GM20000 (cell line): Measurements from ENCODE around the gene AUH.

Source experiments
- DNase-seq: peaks from one replicate; pipeline ENCODE4 v3.0.0; 2012; ENCODE audit warnings: low spot score
- CTCF ChIP-seq: IDR thresholded peaks from 2 replicates; pipeline ENCODE4 v1.5.1; 2012; ENCODE audit warnings: mild to moderate bottlenecking, control low read depth; ENCODE audit errors: extremely low read depth, missing control alignments

Gene AUH

GRCh38 chr9:91192381-91193086 is 169.2 kb downstream of the AUH start:
- no peak for TF ChIP-seq CTCF
- no peak for DNase-seq

- no peak for DNase-seq
- no peak for TF ChIP-seq CTCF
Observed at GRCh38 chr9:91191411-91192380, 170.0 kb downstream of the AUH start.

GRCh38 chr9:91190062-91190461 is 171.7 kb downstream of the AUH start:
- DNase-seq, result no peak
- no peak for TF ChIP-seq CTCF

DNA sequence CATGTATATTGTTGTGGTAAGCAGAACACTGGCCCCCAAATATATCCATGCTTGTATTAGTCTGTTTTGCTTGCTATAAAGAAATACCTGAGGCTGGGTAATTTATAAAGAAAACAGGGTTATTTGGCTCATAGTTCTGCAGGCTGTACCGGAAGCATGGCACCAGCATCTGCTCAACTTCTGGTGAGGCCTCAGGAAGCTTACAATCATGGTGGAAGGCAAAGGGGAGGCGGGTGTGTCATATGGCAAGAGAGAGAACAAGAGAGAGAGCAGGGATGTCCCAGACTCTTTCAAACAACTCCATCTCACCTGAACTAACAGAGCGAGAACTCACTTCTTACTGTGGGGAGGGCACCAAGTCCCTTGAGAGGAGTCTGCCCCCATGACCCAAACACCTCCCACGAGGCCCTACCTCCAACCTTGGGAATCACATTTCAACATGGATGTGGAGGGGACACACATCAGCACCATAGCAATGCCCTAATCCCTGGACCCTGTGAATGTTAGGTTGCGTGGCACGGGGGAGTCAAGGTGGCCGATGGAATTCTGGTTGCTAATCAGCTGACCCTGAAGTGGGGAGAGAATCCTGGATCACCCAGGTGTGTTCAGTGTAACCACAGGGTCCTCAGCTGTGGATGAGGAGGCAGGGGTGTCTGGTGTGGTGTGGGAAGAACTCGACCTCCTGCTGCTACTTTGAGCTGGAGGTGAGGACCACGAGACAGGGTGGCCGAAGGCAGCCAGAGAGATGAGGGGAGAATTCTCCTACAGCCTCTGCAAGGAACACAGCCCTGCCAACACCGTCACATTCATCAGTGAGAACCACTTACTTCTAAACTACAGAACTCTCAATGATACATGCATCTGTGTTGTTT is 172.8 kb downstream of the AUH start:
- no peak for DNase-seq
- no peak for TF ChIP-seq CTCF

DNA sequence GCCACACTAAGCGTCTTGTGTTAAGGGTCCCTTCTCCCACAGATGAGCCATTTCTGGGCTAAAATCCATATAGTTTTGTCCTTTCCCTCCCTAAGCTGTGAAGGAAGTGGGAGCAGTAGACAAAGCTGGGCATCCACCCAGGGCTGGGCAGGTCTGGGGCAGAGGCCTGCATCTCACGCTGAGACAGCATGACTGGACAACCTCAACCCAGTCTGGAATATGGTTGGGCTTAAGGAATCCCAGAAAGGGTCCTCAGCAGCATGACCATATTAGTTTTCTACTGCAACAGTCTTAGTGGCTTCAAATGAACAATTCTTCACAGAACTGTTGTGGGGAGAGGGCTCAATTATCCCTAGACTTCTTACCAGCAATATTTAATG is 173.8 kb downstream of the AUH start:
- no peak for TF ChIP-seq CTCF
- DNase-seq, result no peak

- no peak for DNase-seq
- no peak for TF ChIP-seq CTCF
Observed at GRCh38 chr9:91187311-91187964, 174.3 kb downstream of the AUH start.
